ENCODE data around the gene CDH11.

CDH11 gene

DNA sequence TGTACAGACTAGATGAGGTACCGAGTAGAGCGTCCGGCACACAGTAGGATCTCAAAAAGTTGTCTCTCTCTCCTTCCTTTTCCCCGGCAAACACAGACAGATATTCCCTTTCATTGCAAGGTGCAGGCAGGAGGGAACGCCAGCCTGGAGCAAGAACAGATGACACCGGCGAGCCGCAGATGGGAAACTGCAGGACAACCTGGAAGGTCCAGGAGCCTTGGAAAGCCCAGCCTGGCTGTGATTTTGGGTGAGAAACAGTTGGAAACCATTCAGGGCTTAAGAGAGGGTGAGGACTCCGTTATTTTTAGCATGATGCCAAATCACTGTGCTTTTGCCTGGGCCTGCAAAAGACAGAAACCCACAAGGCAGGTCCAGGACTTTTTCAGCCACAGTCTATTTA lies 7.3 kb downstream of the CDH11 start:
- H3K27me3 ChIP-seq (ENCODE audit: insufficient read depth, low read length, poor library complexity, severe bottlenecking): no peaks in the 10 kb centered on the region
- no peak overlapping the region for H3K4me3 ChIP-seq (ENCODE audit: low read length, poor library complexity, severe bottlenecking)
- no peak overlapping the region for H3K4me2 ChIP-seq (ENCODE audit: low read depth, low read length, poor library complexity, severe bottlenecking)
- H3K36me3 ChIP-seq (ENCODE audit: insufficient read depth, low read length): no peaks in the 10 kb centered on the region
- TF ChIP-seq, protein P1, sequence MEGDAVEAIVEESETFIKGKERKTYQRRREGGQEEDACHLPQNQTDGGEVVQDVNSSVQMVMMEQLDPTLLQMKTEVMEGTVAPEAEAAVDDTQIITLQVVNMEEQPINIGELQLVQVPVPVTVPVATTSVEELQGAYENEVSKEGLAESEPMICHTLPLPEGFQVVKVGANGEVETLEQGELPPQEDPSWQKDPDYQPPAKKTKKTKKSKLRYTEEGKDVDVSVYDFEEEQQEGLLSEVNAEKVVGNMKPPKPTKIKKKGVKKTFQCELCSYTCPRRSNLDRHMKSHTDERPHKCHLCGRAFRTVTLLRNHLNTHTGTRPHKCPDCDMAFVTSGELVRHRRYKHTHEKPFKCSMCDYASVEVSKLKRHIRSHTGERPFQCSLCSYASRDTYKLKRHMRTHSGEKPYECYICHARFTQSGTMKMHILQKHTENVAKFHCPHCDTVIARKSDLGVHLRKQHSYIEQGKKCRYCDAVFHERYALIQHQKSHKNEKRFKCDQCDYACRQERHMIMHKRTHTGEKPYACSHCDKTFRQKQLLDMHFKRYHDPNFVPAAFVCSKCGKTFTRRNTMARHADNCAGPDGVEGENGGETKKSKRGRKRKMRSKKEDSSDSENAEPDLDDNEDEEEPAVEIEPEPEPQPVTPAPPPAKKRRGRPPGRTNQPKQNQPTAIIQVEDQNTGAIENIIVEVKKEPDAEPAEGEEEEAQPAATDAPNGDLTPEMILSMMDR (conservative IDR thresholded peaks at IDR 0.05; ENCODE audit: low read length): no peak
- no peak for TF ChIP-seq EZH2phosphoT487 (IDR thresholded peaks at IDR 0.05; ENCODE audit: borderline replicate concordance)
- no peaks in the 10 kb centered on the region for H3K79me2 ChIP-seq (ENCODE audit: insufficient read depth, low read length)
- H3K9me2 ChIP-seq (replicated peaks; ENCODE audit: low read depth, low read length): no peaks in the 10 kb centered on the region
- H4K20me1 ChIP-seq (ENCODE audit: insufficient read depth, low read length, poor library complexity, severe bottlenecking): no peaks in the 10 kb centered on the region
- H3K9ac ChIP-seq (ENCODE audit: low read depth, low read length, poor library complexity, severe bottlenecking): no peak overlapping the region
- H2AFZ ChIP-seq (ENCODE audit: low read length): no peak overlapping the region
- H3F3A ChIP-seq (ENCODE audit: low read depth): no peaks in the 10 kb centered on the region
- H3K9me3 ChIP-seq (ENCODE audit: insufficient read depth, low read depth, low read length): no peaks in the 10 kb centered on the region
- H3K4me1 ChIP-seq (ENCODE audit: insufficient read depth, low read length, poor library complexity, severe bottlenecking): no peaks in the 10 kb centered on the region

DNA sequence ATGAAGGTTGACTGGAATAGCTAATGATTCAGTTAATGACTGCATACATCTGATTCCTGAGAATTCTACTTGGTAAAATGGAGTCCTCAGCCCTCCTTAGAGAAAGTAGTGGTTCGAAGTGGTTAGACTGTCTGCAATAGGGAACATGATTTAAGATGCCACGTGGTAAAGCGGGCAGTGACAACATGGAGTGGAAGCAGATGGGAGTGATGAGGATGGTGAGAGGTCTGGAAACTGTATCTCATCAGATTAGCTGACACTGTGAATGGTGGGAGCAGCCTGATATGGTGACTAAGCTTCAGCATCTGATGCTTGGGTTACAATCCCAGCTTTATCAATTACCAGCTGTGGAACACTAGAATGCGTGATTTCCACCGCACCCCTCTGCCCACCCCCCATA lies 8.4 kb downstream of the CDH11 start:
- Histone ChIP-seq H3K4me3 (ENCODE audit: low read length, poor library complexity, severe bottlenecking) (no peak overlapping the region), H4K20me1 (ENCODE audit: insufficient read depth, low read length, poor library complexity, severe bottlenecking) (no peaks in the 10 kb centered on the region), H3K9me2 (replicated peaks; ENCODE audit: low read depth, low read length) (no peaks in the 10 kb centered on the region), H3F3A (ENCODE audit: low read depth) (no peaks in the 10 kb centered on the region), H3K79me2 (ENCODE audit: insufficient read depth, low read length) (no peaks in the 10 kb centered on the region), H3K9me3 (ENCODE audit: insufficient read depth, low read depth, low read length) (no peaks in the 10 kb centered on the region), H3K4me2 (ENCODE audit: low read depth, low read length, poor library complexity, severe bottlenecking) (no peak overlapping the region), H2AFZ (ENCODE audit: low read length) (no peak overlapping the region), H3K36me3 (ENCODE audit: insufficient read depth, low read length) (no peaks in the 10 kb centered on the region), H3K9ac (ENCODE audit: low read depth, low read length, poor library complexity, severe bottlenecking) (no peak overlapping the region), H3K4me1 (ENCODE audit: insufficient read depth, low read length, poor library complexity, severe bottlenecking) (no peaks in the 10 kb centered on the region), H3K27me3 (ENCODE audit: insufficient read depth, low read length, poor library complexity, severe bottlenecking) (no peaks in the 10 kb centered on the region)
- TF ChIP-seq, protein P1 (conservative IDR thresholded peaks at IDR 0.05; ENCODE audit: low read length): no peak
- no peak for TF ChIP-seq EZH2phosphoT487 (IDR thresholded peaks at IDR 0.05; ENCODE audit: borderline replicate concordance)

DNA sequence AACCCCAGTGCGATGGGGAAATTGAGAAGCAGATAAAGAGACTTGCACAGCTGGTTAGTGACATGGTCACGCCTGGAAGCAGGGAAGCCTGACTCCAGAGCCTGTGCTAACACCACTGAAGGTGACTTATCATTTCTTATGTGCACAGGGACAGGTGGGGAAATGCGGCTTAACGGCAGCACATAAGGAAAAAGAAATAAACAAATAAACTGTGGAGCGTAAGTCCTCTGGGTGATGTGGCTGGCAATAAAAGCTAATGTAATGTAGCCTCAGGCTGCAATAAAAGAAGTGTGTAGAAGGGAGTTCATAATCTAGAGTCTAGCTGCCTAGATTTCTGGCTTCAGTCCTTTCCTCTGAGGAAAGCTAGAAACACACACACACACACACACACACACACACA lies 10.6 kb downstream of the CDH11 start:
- Histone ChIP-seq H3K9me2 (replicated peaks; ENCODE audit: low read depth, low read length) (no peaks in the 10 kb centered on the region), H3K79me2 (ENCODE audit: insufficient read depth, low read length) (no peaks in the 10 kb centered on the region), H3K27me3 (ENCODE audit: insufficient read depth, low read length, poor library complexity, severe bottlenecking) (no peaks in the 10 kb centered on the region), H3K9me3 (ENCODE audit: insufficient read depth, low read depth, low read length) (no peaks in the 10 kb centered on the region), H3F3A (ENCODE audit: low read depth) (no peaks in the 10 kb centered on the region), H3K4me1 (ENCODE audit: insufficient read depth, low read length, poor library complexity, severe bottlenecking) (no peaks in the 10 kb centered on the region), H4K20me1 (ENCODE audit: insufficient read depth, low read length, poor library complexity, severe bottlenecking) (no peaks in the 10 kb centered on the region), H3K9ac (ENCODE audit: low read depth, low read length, poor library complexity, severe bottlenecking) (no peak overlapping the region), H3K4me2 (ENCODE audit: low read depth, low read length, poor library complexity, severe bottlenecking) (no peak overlapping the region), H3K4me3 (ENCODE audit: low read length, poor library complexity, severe bottlenecking) (no peak overlapping the region), H2AFZ (ENCODE audit: low read length) (no peak overlapping the region), H3K36me3 (ENCODE audit: insufficient read depth, low read length) (no peaks in the 10 kb centered on the region)
- TF ChIP-seq, protein P1 (conservative IDR thresholded peaks at IDR 0.05; ENCODE audit: low read length): no peak
- no peak for TF ChIP-seq EZH2phosphoT487 (IDR thresholded peaks at IDR 0.05; ENCODE audit: borderline replicate concordance)

Data from Loucy (cell line).